ENCODE data around the gene C1orf35.

C1orf35 gene

GRCh38 chr1:228068359-228068758 is 34.8 kb downstream of the C1orf35 start:
- TF ChIP-seq, protein P1, sequence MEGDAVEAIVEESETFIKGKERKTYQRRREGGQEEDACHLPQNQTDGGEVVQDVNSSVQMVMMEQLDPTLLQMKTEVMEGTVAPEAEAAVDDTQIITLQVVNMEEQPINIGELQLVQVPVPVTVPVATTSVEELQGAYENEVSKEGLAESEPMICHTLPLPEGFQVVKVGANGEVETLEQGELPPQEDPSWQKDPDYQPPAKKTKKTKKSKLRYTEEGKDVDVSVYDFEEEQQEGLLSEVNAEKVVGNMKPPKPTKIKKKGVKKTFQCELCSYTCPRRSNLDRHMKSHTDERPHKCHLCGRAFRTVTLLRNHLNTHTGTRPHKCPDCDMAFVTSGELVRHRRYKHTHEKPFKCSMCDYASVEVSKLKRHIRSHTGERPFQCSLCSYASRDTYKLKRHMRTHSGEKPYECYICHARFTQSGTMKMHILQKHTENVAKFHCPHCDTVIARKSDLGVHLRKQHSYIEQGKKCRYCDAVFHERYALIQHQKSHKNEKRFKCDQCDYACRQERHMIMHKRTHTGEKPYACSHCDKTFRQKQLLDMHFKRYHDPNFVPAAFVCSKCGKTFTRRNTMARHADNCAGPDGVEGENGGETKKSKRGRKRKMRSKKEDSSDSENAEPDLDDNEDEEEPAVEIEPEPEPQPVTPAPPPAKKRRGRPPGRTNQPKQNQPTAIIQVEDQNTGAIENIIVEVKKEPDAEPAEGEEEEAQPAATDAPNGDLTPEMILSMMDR (IDR thresholded peaks at IDR 0.05; ENCODE audit: control insufficient read depth, insufficient read depth, low read depth, low read length, missing control alignments): no peak
- no peak for DNase-seq (ENCODE audit: low read depth)
- no peak overlapping the region for H3K4me3 ChIP-seq (ENCODE audit: control insufficient read depth, low read depth, low read length)

DNA sequence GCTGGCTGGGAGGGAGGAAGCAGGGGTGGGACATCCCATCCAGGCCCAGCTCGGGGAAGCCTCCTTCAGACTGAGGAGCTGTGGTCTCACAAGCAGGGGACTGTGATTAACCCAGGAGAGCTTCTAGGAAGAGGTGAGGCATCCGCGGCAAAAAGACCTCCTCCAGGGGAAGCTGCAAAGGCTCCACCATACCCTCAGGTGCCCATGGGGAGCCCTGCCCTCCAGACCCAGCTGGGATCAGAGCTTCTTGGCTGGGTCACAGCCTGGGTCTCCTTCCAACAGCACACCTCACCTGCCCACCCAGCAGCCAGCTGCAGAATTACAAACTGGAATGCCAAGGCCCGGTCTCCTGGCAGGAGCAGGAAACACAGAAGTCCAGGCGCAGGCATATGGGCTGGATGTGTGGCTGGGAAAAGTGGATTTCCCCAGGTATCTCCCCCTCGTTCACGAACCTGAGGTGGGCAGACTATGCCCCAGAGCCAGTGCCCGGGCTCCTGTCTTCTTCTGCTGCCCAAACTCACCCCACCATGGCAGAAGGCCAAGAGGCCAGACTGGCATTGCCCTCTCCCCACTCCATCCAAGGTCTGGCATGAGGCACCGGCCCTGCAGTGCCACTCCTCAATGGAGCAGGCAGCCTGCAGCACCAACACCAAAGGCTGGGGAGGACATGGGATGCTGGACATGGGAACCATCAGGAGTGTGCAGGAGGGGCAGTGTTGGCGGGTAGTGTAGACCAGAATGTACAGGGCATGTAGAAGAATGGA is 36.1 kb downstream of the C1orf35 start:
- no peak for DNase-seq (ENCODE audit: low read depth)
- TF ChIP-seq, protein P1 (IDR thresholded peaks at IDR 0.05; ENCODE audit: control insufficient read depth, insufficient read depth, low read depth, low read length, missing control alignments): no peak
- H3K4me3 ChIP-seq (ENCODE audit: control insufficient read depth, low read depth, low read length): no peak overlapping the region

- H3K4me3 ChIP-seq (ENCODE audit: control insufficient read depth, low read depth, low read length): no peak overlapping the region
- DNase-seq (ENCODE audit: low read depth): no peak
- TF ChIP-seq, protein P1 (IDR thresholded peaks at IDR 0.05; ENCODE audit: control insufficient read depth, insufficient read depth, low read depth, low read length, missing control alignments): no peak
These were observed 36.7 kb downstream of the C1orf35 start for GRCh38 chr1:228066416-228066815.

- TF ChIP-seq, protein P1 (IDR thresholded peaks at IDR 0.05; ENCODE audit: control insufficient read depth, insufficient read depth, low read depth, low read length, missing control alignments): no peak
- no peak overlapping the region for H3K4me3 ChIP-seq (ENCODE audit: control insufficient read depth, low read depth, low read length)
- no peak for DNase-seq (ENCODE audit: low read depth)
These were observed 37.4 kb downstream of the C1orf35 start for GRCh38 chr1:228065543-228066347.

DNA sequence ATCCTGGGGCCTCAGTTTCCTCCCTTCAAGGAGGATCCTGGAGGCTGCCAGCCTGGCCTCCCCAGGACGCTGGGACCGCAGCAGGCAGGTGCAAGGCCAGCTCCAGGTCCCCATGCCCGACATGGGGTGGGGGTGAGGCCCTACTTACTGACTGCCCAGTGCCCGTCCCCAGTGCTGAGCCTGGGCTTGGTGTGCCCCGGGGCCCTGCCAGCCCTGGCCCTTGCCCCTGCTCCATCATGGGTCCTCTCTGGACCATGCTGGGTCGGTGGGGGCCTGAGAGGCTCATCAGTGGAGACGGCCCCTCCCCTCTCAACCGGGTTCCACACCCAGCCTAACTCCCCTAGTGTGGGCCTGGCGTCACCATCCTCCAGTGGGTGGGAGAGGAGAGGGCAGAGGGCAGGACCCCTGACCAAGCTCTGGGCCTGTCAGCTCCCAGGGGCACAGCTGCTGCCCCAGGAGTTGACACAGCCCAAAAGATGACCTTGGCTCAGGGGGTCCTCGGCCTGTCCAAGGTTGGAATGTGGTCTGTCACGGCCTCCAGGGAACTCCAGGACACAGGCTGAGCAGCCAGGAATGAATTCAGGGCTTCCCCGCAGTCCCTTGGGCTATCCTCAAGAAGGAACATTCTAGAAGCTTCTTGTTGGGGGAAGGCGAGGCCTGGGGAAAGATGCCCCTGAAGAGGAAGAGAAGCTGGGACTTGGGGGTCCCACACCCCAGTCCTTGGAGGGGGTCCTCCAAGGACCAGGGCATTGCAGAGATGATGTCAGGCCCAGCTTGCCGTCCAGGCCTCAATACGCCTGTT is 38.2 kb downstream of the C1orf35 start:
- TF ChIP-seq, protein P1 (IDR thresholded peaks at IDR 0.05; ENCODE audit: control insufficient read depth, insufficient read depth, low read depth, low read length, missing control alignments): no peak
- H3K4me3 ChIP-seq (ENCODE audit: control insufficient read depth, low read depth, low read length): no peak overlapping the region
- no peak for DNase-seq (ENCODE audit: low read depth)

DNA sequence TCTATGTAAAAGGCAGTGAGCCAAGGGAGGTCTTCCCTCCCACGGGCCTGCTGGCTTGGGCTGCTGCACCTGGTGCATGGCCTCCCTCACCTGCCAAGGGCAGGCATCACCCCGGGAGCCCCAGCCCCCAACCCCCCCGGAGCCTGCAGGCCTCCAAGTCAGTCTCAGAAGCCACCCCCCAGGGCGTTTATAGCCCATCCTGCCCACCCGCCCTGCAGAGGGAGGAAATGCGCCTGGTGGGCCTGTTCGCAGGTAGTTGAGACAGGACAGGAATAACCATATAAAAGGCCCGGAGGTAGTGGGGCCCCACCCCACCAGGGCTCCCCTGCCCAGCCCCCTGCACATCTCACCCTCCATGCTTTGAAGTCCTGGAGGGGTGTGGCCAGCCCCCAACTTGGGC is 38.8 kb downstream of the C1orf35 start:
- no peak for DNase-seq (ENCODE audit: low read depth)
- TF ChIP-seq, protein P1 (IDR thresholded peaks at IDR 0.05; ENCODE audit: control insufficient read depth, insufficient read depth, low read depth, low read length, missing control alignments): no peak
- H3K4me3 ChIP-seq (ENCODE audit: control insufficient read depth, low read depth, low read length): no peak overlapping the region
